ENCODE measurements around the gene COX19.

Gene COX19

DNA sequence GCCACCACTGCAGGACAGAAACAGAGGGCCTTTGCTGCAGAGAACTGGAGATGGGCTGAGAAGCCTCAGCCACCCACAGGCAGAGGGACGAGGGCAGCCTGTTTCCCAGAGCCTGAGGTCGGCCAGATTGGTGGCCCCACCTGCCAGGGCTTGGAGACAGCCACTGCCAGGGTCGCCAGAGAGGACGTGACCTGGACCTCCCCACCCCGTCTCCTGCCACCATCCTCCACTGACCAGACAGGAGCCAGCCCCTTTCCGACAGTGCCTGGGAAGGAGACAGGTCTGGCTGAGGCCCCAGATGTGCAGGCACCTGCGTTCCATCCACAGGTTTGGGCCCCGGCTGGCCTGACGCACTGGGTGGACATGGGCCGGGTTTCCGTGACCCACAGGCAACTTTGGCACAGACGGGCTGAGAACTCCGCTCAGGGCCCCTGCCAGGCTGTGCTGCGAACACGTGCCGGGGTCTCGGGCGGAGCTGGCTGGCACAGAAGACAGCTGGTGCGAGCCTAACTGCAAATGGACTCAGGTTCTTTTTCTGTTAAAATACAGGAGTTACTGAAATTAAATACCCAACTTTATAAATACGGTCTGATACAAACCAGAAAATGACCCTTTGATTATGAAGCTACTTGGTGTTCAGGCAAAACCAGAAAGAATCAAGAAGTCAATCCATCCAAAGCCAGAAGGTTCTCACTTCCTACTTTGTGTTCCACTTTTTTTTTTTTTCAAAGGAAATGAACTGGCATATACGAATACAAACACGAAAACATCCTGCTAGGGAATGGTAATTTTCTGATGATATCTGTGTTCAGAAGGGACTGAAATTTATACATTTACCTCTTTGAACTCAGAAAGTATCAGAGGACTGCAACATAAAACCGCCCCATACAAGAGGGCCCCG lies 6.9 kb downstream of the COX19 start:
- Histone ChIP-seq H3K27me3 (replicated peaks; ENCODE audit: control insufficient read depth, insufficient read depth, low read length) (no peaks in the 10 kb centered on the region), H3K36me3 (ENCODE audit: control insufficient read depth, insufficient read depth, low read length) (peaks cover 26% of the 10 kb centered on the region), H3K4me3 (replicated peaks; ENCODE audit: low read depth, low read length) (no peak overlapping the region)
- DNase-seq (ENCODE audit: extremely low read depth, insufficient read length), result no peak
- TF ChIP-seq, protein P1, sequence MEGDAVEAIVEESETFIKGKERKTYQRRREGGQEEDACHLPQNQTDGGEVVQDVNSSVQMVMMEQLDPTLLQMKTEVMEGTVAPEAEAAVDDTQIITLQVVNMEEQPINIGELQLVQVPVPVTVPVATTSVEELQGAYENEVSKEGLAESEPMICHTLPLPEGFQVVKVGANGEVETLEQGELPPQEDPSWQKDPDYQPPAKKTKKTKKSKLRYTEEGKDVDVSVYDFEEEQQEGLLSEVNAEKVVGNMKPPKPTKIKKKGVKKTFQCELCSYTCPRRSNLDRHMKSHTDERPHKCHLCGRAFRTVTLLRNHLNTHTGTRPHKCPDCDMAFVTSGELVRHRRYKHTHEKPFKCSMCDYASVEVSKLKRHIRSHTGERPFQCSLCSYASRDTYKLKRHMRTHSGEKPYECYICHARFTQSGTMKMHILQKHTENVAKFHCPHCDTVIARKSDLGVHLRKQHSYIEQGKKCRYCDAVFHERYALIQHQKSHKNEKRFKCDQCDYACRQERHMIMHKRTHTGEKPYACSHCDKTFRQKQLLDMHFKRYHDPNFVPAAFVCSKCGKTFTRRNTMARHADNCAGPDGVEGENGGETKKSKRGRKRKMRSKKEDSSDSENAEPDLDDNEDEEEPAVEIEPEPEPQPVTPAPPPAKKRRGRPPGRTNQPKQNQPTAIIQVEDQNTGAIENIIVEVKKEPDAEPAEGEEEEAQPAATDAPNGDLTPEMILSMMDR (IDR thresholded peaks at IDR 0.05; ENCODE audit: insufficient read depth, low read length, poor library complexity, severe bottlenecking), result no peak

DNA sequence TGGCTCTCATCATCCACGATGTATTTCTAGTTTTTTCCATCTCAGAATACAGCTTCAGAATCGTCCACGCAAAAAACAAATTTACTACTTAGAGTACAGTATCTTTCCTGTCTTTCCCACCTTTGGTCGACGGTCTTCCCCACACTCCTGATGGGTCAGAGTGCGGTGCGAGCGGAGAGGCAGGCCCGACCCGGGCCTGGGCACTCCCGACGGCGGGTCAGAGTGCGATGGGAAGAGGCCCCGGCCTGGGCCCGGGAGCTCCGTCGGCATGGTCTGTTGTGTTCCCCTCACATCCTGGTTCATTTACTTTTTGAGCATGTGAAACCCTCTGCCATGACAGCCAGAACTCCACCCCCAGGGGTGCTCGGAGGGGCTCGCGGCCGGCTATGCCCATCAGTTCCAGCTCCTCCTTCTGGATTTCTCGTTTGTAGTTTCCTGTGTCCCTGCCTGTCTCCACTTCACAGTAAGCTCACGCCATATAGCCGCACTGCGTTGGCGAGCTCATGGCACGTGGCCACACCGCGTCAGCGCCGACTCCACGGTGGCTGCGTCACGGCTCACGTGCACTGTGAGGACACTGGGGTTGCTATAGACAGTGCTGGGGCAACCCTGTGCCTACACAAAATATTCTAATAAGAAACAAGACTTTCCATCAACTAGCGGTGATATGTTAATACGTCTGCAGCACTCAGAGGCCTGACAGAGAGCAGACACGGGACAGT lies 7.8 kb downstream of the COX19 start:
- Histone ChIP-seq H3K4me3 (replicated peaks; ENCODE audit: low read depth, low read length) (no peak overlapping the region), H3K36me3 (ENCODE audit: control insufficient read depth, insufficient read depth, low read length) (peaks cover 26% of the 10 kb centered on the region), H3K27me3 (replicated peaks; ENCODE audit: control insufficient read depth, insufficient read depth, low read length) (no peaks in the 10 kb centered on the region)
- DNase-seq (ENCODE audit: extremely low read depth, insufficient read length), result no peak
- TF ChIP-seq, protein P1 (IDR thresholded peaks at IDR 0.05; ENCODE audit: insufficient read depth, low read length, poor library complexity, severe bottlenecking), result no peak

DNA sequence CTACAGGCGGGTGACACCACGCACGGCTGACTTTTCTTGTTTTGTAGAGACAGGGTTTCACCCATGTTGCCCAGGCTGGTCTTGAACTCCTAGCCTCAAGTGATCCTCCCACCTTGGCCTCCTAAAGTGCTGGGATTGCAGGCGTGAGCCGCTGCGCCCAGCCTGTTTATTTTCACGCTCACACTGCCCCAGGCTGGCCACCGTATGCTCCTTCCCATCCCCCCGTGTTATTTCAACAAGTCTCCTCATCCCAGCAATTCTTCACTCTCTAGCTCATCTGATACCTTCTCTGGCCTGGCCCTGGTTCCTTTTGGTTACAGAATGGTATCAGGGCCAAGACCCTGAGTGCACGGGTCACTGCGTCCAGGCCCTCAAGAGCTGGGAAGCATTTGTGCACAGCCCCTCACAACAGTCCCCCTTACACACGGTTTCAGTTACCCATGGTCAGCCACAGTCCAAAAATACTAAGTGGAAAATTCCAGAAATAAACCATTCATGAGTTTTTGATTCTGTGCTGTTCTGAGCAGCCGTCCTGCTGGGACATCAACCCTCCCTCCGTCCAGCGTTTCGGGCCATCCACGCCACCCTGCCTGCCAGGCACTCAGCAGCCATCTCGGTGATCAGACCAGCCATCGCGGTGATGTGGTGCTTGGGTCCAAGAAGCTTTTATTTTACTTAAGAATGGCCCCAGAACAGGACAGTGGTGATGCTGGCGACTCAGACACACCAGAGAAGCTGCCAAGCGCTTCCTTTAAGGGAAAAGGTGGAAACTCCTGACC lies 8.9 kb downstream of the COX19 start:
- TF ChIP-seq, protein P1 (IDR thresholded peaks at IDR 0.05; ENCODE audit: insufficient read depth, low read length, poor library complexity, severe bottlenecking), result no peak
- no peaks in the 10 kb centered on the region for H3K27me3 ChIP-seq (replicated peaks; ENCODE audit: control insufficient read depth, insufficient read depth, low read length)
- H3K4me3 ChIP-seq (replicated peaks; ENCODE audit: low read depth, low read length), result no peak overlapping the region
- peaks cover 24% of the 10 kb centered on the region for H3K36me3 ChIP-seq (ENCODE audit: control insufficient read depth, insufficient read depth, low read length)
- DNase-seq (ENCODE audit: extremely low read depth, insufficient read length), result no peak

DNA sequence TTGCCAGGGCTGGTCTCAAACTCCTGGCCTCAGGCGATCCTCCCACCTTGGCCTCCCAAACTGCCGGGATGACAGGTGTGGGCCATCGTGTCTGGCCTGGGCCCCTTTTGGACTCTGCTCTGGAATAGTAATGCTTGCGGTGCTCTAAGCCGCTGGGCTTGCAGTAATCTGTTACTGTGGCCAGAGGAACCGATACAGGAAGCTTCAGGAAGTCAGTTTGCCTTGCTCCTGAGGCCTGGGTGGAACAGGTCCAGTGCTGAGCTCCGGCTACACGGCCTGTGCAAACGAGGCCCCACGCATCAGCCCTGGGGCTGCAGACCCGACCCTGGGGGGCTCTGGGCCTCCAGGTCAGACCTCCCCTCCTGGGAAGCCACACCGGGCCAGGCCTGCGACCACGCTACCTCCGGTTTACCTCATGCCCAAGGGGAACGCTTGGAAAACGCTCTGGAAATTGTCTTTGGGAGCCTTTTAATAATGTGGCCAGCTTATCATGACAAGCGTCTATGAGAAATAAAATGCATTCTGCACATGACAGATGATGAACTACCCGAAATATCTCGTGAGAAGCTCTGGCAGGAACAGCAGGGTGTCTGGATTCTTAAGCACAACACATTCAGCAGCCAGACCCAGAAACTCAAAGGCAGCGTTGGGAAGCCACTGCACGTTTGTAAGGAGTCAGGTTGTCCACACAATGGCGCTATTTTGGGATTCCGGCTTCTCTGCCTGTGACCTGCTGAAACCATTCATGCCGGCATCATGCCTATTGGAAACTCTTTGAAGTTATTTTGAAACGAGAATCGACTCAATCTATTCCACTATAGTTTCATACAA lies 10.7 kb downstream of the COX19 start:
- H3K27me3 ChIP-seq (replicated peaks; ENCODE audit: control insufficient read depth, insufficient read depth, low read length), result no peaks in the 10 kb centered on the region
- no peak overlapping the region for H3K4me3 ChIP-seq (replicated peaks; ENCODE audit: low read depth, low read length)
- TF ChIP-seq, protein P1 (IDR thresholded peaks at IDR 0.05; ENCODE audit: insufficient read depth, low read length, poor library complexity, severe bottlenecking), result no peak
- DNase-seq (ENCODE audit: extremely low read depth, insufficient read length), result no peak
- peaks cover 16% of the 10 kb centered on the region for H3K36me3 ChIP-seq (ENCODE audit: control insufficient read depth, insufficient read depth, low read length)

All from GM06990 (cell line).